Medulla oblongata (tissue), 1 donor: ENCODE measurements around the gene KLHDC4.

Source experiments
- DNase-seq: peaks from one replicate; pipeline ENCODE4 v3.0.0-alpha.2; 2015; ENCODE audit errors: extremely low spot score

The KLHDC4 gene

GRCh38 chr16:87698676-87699199 is 67.0 kb downstream of the KLHDC4 start:
- no peak for DNase-seq

DNA sequence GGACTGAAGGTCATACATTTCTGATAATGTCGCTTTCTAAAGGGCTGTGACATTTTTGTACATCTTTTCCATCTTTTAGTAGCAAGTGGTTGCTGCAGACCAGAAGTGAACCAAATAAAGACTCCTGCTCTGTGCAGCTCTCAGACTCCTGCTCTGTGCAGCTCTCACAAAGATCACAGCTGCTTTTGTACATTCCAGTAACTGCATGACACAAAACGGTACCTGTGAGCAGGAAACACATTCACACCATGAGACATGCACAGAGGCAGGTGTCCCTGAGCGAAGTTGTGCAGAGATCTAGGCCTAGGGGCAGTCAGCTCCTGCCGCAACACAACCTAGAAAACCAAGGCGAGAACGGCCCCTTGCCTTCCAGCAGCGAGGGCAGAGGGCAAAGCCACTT is 67.5 kb downstream of the KLHDC4 start:
- DNase-seq = no peak

- no peak for DNase-seq
Measured at GRCh38 chr16:87697792-87698191, 68.0 kb downstream of the KLHDC4 start.

GRCh38 chr16:87697256-87697655 is 68.5 kb downstream of the KLHDC4 start:
- DNase-seq = no peak

DNA sequence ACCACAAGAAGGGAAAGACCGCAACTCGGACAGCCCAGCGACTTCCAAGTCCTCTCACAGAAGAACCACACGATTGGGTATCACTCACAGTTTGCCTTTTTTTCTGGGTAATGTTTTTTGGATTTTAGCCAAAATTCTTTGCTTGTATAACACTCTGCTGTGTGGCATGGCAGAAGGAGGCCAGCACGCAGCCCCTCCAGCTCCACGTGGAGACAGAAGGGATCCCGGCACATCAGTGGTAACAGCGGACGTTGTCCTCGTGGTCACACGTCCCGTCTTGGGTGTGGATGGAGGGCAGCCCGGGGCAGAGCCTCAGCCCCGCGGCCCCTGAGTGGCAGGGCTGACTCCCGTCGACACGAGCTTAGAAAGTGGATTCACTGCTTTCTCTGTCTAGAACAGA is 69.1 kb downstream of the KLHDC4 start:
- DNase-seq = no peak

DNA sequence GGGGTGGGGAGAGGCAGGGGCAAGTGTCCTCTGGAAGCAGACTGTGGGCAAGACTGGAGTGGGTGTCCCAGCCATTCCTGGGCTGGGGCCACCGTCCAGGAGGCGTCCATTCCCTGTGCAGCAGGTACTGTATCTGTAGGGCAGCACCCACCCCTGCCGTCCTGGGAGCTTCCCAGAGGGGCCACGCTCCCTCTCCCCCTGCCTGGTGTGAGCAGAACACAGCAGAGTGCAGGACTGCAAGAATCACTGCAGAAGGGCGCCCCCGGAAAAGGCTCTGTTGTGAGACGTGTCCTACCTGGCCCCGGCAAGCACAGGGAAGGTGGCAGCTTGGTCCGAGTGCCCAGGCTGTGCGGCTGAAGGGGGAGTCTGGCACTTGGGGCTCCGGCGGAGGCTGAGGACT is 70.3 kb downstream of the KLHDC4 start:
- no peak for DNase-seq

GRCh38 chr16:87694441-87695125 is 71.2 kb downstream of the KLHDC4 start:
- no peak for DNase-seq

- no peak for DNase-seq
Measured at GRCh38 chr16:87693827-87694226, 72.0 kb downstream of the KLHDC4 start.

GRCh38 chr16:87692756-87693155 is 73.0 kb downstream of the KLHDC4 start:
- DNase-seq = no peak

DNA sequence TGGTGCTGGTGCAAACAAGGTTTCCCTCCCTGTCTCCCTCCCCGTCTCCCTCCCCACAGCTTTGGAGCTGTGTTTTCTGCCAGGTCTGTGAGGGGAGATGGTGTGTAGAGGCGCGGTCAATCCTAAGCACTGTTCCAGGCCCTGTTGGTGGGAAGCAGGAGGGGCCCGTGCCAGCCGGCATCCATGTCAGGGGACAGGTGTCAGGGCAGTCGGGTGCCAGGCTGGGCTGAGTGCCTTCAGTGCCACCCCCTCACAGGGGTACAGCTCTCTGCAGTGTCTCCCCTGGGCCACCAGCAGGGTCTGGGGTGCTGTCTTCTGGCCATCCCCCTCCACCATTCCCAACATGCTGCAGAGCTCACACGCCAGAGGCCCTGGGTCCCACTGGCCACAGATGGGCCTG is 73.6 kb downstream of the KLHDC4 start:
- DNase-seq = no peak

- DNase-seq = no peak
Measured at GRCh38 chr16:87691686-87692079, 74.1 kb downstream of the KLHDC4 start.

- DNase-seq = no peak
Measured at GRCh38 chr16:87690911-87691685, 74.7 kb downstream of the KLHDC4 start.

DNA sequence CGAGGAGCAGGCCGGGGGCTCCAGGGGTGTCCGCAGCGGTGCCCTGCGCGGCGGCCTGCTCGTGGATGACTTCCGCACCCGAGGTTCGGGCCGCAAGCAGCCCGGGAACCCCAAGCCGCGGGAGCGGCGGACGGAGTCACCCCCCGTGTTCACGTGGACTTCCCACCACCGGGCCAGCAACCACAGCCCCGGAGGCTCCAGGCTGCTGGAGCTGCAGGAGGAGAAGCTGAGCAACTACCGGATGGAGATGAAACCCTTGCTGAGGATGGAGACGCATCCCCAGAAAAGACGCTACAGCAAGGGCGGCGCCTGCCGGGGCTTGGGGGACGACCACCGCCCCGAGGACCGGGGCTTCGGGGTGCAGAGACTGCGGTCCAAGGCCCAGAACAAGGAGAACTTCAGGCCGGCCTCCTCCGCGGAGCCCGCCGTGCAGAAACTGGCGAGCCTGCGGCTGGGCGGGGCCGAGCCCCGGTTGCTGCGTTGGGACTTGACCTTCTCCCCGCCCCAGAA is 75.8 kb downstream of the KLHDC4 start:
- no peak for DNase-seq

DNA sequence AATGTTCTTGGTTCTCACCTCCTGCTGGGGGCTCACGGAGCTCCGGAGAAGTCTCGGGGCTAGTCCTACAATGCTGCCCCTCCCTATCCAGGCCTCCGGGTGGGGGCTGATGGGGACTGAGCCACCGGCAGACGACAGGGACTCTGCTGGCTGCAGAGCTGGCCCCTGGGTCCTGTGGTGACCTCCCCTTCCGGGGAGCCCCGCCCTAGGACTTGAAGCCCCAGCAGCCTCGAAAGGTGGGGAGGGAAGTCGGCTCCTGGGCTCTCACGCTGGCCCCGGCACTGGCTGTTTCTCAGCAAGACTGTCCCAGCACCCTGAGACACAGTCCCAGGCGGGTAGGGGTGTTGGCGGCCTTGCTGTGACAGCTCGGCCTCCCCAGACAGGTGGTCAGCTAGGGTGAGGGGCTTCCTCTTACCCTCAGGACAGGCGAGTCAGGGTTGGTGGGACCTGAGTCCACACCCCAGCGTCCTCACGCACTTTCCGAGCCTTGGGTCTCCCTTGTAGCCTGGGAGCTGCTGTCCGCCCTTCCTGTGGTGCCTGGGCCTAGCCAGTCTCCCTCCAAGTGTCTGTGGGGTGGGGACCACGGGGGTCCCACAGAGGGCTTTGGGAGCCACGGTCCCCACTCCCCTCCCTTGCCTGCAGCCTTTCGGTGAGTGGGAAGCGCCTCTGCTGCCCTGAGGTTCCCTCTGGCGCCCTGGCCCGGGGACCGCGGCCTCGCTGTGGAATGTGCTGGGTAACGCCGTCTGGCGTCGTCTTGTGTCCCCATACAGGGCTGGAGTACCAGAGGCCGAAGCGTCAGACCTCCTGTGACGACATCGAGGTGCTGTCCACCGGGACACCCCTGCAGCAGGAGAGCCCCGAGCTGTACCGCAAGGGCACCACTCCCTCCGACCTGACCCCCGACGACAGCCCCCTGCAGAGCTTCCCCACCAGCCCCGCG is 76.6 kb downstream of the KLHDC4 start:
- DNase-seq = no peak

GRCh38 chr16:87687998-87688529 is 77.7 kb downstream of the KLHDC4 start:
- no peak for DNase-seq

DNA sequence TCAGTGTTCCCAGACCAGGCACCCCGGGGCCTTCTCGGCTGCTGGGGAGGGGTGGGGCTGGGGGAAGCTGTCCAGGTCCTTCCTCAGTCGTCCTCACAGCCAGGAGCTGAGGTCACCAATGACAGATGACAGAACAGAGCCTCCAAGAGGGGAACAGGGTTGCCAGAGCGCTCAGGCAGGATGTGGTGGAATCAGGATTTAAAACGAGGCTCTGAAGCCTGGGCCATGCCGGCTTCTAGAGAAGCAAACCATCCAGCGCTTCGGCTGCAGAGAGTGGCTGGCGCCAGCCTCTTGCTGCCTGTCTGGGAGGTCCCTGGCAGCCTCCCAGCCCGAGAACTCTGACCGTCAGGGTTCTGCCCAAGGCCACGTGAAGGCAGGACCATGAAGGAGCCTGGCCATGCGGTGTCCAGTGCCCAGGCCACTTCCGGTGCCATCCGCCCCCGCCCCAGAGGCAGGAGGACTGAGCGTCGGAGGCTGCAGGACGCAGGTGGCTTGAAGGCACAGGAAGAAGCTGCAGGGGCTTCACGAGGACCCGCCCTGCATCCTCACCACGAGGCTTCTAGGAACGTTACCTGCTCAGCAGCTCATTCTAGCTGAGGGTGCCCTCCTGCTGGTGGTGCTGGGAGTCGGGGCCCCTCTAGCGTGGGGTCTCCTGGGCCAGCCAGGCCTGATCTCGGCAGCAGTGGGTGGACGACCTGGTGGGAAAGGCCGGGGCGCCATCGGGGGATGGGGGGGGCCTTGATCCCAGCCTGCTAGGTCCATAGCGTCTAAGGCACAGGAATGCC is 78.5 kb downstream of the KLHDC4 start:
- peak; percentile 71 for DNase-seq

DNA sequence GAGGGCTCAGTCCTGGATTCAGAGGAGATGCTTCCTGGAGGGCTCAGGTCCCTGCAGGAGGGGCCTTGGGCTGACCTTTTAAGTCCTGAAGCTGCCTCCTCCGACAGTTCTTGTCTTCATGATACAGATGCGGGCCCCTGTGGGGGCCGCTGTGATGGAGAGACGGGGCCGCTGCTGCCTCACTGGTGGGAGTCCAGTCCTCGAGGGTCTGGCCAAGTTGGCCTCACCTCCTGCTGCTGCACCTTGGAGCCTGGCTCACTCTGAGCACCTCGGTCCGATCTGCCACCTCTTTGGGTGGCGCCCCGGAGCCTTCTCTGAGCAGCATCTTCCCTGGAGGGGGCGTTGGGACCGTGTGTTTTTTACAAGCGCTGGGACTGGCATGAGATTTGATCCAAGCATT is 79.1 kb downstream of the KLHDC4 start:
- no peak for DNase-seq

DNA sequence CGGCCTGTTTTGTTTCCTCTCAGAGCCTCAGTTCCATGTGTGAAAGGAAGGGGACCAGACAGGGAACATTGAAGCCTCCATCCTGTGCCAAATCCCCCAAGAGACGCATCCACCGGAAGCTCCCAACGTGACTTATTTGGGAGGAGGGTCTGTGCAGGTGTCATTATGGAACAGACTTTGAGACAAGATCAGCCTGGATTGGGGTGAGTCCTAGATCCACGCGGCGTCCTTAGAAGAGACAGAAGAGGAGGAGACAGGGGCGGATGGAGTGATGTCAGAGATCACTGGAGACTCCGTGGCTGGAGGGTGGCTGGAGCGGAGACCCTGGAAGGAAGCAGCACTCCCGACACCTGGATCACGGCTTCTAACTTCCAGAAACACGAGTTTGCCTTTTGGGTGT is 80.0 kb downstream of the KLHDC4 start:
- DNase-seq = no peak

GRCh38 chr16:87685405-87685755 is 80.4 kb downstream of the KLHDC4 start:
- no peak for DNase-seq

GRCh38 chr16:87684711-87685404 is 80.9 kb downstream of the KLHDC4 start:
- no peak for DNase-seq
